Prostate gland (tissue), 2 donors: ENCODE data around the gene S100A12.
"Not testable (repeated sequence)": the region's sequence is repeated elsewhere in the genome, so short reads cannot be mapped to it uniquely, and the experiment has no call there.

Experiments
- POLR2A ChIP-seq: fragments of 450-650 bp; IDR thresholded peaks from one replicate; pipeline ENCODE4 v1.6.1; 2016; ENCODE audit warnings: antibody characterized with exemption, mild to moderate bottlenecking
- POLR2AphosphoS5 ChIP-seq: sonication (generic); formaldehyde crosslinking; IDR thresholded peaks from one replicate; pipeline ENCODE4 v1.6.1; 2017; ENCODE audit warnings: antibody characterized with exemption
- TF ChIP-seq, protein P1 (sequence below), 4 experiments: fragments of 200-600 bp in 2 of 4; fragments of 450-650 bp in 2 of 4; sonication (generic) in 2 of 4; IDR thresholded peaks; 1 replicate in 3 of 4; 2 replicates in 1 of 4; pipeline ENCODE4 v1.5.1; 2016 to 2019; ENCODE audit warnings: antibody characterized with exemption in 4 of 4, mild to moderate bottlenecking in 2 of 4, moderate library complexity in 2 of 4

DNA sequence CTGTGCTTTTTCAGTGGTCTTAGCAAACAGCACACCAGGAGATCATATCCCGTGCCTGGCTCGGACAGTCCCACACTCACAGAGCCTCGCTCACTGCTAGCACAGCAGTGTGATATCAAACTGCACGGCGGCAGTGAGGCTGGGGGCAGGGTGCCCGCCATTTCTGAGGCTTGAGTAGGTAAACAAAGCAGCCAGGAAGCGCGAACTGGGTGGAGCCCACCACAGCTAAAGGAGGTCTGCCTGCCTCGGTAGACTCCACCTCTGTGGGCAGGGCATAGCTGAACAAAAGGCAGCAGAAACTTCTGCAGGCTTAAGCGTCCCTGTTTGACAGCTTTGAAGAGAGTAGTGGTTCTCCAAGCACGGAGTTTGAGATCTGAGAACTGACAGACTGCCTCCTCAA, 31.9 kb upstream of the S100A12 start:
- TF ChIP-seq, protein P1, sequence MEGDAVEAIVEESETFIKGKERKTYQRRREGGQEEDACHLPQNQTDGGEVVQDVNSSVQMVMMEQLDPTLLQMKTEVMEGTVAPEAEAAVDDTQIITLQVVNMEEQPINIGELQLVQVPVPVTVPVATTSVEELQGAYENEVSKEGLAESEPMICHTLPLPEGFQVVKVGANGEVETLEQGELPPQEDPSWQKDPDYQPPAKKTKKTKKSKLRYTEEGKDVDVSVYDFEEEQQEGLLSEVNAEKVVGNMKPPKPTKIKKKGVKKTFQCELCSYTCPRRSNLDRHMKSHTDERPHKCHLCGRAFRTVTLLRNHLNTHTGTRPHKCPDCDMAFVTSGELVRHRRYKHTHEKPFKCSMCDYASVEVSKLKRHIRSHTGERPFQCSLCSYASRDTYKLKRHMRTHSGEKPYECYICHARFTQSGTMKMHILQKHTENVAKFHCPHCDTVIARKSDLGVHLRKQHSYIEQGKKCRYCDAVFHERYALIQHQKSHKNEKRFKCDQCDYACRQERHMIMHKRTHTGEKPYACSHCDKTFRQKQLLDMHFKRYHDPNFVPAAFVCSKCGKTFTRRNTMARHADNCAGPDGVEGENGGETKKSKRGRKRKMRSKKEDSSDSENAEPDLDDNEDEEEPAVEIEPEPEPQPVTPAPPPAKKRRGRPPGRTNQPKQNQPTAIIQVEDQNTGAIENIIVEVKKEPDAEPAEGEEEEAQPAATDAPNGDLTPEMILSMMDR (IDR thresholded peaks at IDR 0.05): not testable (repeated sequence)
- not testable (repeated sequence) for TF ChIP-seq POLR2A, POLR2AphosphoS5
